Ovary (tissue), 3 donors: ENCODE data around the gene FANCL.

Experiments used
- POLR2A ChIP-seq: fragments of 450-650 bp; IDR thresholded peaks from one replicate; pipeline ENCODE4 v1.6.1; 2017; ENCODE audit warnings: antibody characterized with exemption, mild to moderate bottlenecking, moderate library complexity
- TF ChIP-seq, protein P1 (sequence below), 3 donors: fragments of 450-650 bp in 2 of 3; fragments of 200-600 bp in 1 of 3; IDR thresholded peaks; one replicate each; pipeline versions ENCODE4 v1.5.1 to v1.8.0; 2016 to 2022; ENCODE audit warnings: antibody characterized with exemption in 3 of 3, mild to moderate bottlenecking in 1 of 3
- donor health status: DM: no; HTN: no; CAD: no.

- TF ChIP-seq, protein P1, sequence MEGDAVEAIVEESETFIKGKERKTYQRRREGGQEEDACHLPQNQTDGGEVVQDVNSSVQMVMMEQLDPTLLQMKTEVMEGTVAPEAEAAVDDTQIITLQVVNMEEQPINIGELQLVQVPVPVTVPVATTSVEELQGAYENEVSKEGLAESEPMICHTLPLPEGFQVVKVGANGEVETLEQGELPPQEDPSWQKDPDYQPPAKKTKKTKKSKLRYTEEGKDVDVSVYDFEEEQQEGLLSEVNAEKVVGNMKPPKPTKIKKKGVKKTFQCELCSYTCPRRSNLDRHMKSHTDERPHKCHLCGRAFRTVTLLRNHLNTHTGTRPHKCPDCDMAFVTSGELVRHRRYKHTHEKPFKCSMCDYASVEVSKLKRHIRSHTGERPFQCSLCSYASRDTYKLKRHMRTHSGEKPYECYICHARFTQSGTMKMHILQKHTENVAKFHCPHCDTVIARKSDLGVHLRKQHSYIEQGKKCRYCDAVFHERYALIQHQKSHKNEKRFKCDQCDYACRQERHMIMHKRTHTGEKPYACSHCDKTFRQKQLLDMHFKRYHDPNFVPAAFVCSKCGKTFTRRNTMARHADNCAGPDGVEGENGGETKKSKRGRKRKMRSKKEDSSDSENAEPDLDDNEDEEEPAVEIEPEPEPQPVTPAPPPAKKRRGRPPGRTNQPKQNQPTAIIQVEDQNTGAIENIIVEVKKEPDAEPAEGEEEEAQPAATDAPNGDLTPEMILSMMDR (IDR thresholded peaks at IDR 0.05): no peak
- TF ChIP-seq POLR2A: no peak
Measured at GRCh38 chr2:58227171-58227917, 13.8 kb downstream of the FANCL start.
